Measurements from ENCODE around the gene HNRNPA1. TPM values are rescaled to one million over a fixed set of nuclear protein-coding genes. Genes with fewer than 3 reads are reported as not detected.

Gene HNRNPA1
- total RNA-seq, 1 donor from 2014 or later, result 467 TPM

- Histone ChIP-seq H3K27ac (ENCODE audit: low read depth, low read length) (no peak overlapping the region), H3K4me3 (ENCODE audit: low read length in 3 of 3) (no peak overlapping the region), H3K27me3 (ENCODE audit: control insufficient read depth in 3 of 3, insufficient read depth in 3 of 3, low read length in 3 of 3) (no peaks in the 10 kb centered on the region), H3K36me3 (ENCODE audit: control insufficient read depth in 3 of 3, insufficient read depth in 3 of 3, low read length in 3 of 3) (peaks cover 0 to 10% (median 0%) of the 10 kb centered on the region in 3 donors), H3K9me3 (ENCODE audit: control insufficient read depth in 3 of 3, low read length in 3 of 3) (no peaks in the 10 kb centered on the region), H3K9ac (ENCODE audit: low read depth in 1 of 3, low read length in 3 of 3) (no peak overlapping the region), H3K4me1 (ENCODE audit: control insufficient read depth in 3 of 3, insufficient read depth in 3 of 3, low read length in 3 of 3) (peaks cover 7 to 13% (median 13%) of the 10 kb centered on the region in 3 donors)
Measured at GRCh38 chr12:54329759-54330158, 49.2 kb downstream of the HNRNPA1 start.

DNA sequence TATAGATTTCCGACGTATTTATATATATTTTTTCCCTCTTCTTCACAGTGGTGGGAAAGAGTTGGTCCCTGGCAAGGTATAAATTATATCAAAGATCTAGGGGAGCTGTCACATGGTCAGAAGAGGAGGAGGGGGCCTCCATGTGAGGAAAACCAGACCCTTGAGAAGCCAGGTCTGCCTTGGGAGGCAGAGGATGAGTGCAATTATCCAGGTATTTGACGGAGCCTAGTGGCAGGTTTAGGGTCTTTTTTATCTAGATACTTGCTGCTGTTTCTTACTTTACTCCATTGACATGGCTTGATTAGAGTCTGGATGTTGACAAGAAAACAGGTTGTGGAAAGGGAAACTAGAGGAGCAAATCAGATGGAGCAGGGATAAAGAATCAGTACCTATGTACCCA, 49.9 kb downstream of the HNRNPA1 start:
- Histone ChIP-seq H3K4me3 (ENCODE audit: low read length in 3 of 3) (no peak overlapping the region), H3K27ac (ENCODE audit: low read depth, low read length) (no peak overlapping the region), H3K9me3 (ENCODE audit: control insufficient read depth in 3 of 3, low read length in 3 of 3) (no peaks in the 10 kb centered on the region), H3K27me3 (ENCODE audit: control insufficient read depth in 3 of 3, insufficient read depth in 3 of 3, low read length in 3 of 3) (no peaks in the 10 kb centered on the region), H3K4me1 (ENCODE audit: control insufficient read depth in 3 of 3, insufficient read depth in 3 of 3, low read length in 3 of 3) (peaks cover 7 to 13% (median 11%) of the 10 kb centered on the region in 3 donors), H3K9ac (ENCODE audit: low read depth in 1 of 3, low read length in 3 of 3) (no peak overlapping the region), H3K36me3 (ENCODE audit: control insufficient read depth in 3 of 3, insufficient read depth in 3 of 3, low read length in 3 of 3) (peaks cover 0 to 10% (median 0%) of the 10 kb centered on the region in 3 donors)

DNA sequence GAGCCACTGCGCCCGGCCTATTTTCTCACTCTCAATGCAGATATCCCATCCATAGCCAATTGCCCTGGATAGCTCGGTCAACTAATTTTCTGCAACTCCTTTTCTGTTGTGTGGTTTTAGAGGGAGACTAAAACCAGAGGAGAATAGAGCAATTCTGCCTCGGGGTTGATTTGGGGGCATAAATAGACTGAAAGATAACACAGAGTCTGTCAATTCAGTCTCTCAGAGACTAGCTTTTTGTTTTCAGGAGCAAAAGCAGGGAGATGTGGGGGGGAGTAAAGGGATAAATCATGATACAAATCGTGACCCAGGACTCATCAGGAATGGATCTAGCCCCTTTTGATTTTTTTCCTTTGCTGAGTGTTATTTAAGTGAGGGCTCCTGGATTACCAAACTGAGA, 50.9 kb downstream of the HNRNPA1 start:
- H3K4me1 ChIP-seq (ENCODE audit: control insufficient read depth in 3 of 3, insufficient read depth in 3 of 3, low read length in 3 of 3), result peaks cover 4 to 9% (median 5%) of the 10 kb centered on the region in 3 donors
- no peaks in the 10 kb centered on the region for H3K27me3 ChIP-seq (ENCODE audit: control insufficient read depth in 3 of 3, insufficient read depth in 3 of 3, low read length in 3 of 3)
- peaks cover 0 to 10% (median 0%) of the 10 kb centered on the region in 3 donors for H3K36me3 ChIP-seq (ENCODE audit: control insufficient read depth in 3 of 3, insufficient read depth in 3 of 3, low read length in 3 of 3)
- no peak overlapping the region for H3K9ac ChIP-seq (ENCODE audit: low read depth in 1 of 3, low read length in 3 of 3)
- no peak overlapping the region for H3K4me3 ChIP-seq (ENCODE audit: low read length in 3 of 3)
- H3K9me3 ChIP-seq (ENCODE audit: control insufficient read depth in 3 of 3, low read length in 3 of 3), result no peaks in the 10 kb centered on the region
- no peak overlapping the region for H3K27ac ChIP-seq (ENCODE audit: low read depth, low read length)

DNA sequence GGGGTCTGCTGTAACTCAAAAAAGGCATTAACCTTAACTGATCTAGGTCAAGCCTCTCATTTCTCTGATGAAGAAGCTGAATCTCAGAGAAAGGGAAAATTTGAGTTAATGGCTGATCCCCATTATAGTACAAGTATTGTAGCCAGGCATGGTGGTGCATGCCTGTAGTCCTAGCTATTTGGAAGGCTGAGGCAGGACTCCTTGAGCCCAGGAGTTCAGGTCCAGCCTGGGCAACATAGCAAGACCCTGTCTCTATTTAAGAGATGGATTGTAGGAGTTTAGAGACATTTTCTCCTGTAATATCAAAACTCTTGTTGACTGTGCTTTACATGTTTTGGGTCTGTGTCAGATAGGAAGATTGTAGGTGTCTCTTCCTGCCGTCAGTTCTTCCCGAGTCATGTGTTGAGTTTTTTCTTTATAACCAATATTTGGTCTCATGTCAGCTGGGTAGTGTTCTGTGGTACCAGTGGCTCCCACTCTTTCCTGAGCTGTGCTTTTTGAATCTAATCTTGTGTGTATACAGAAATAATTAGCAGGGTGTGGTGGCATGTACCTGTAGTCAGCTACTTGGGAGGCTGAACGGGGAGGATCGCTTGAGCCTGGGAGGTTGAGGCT, 53.0 kb downstream of the HNRNPA1 start:
- Histone ChIP-seq H3K27ac (ENCODE audit: low read depth, low read length) (no peak overlapping the region), H3K9me3 (ENCODE audit: control insufficient read depth in 3 of 3, low read length in 3 of 3) (no peaks in the 10 kb centered on the region), H3K9ac (ENCODE audit: low read depth in 1 of 3, low read length in 3 of 3) (no peak overlapping the region), H3K4me3 (ENCODE audit: low read length in 3 of 3) (no peak overlapping the region), H3K4me1 (ENCODE audit: control insufficient read depth in 3 of 3, insufficient read depth in 3 of 3, low read length in 3 of 3) (peaks cover 14 to 17% (median 16%) of the 10 kb centered on the region in 3 donors), H3K36me3 (ENCODE audit: control insufficient read depth in 3 of 3, insufficient read depth in 3 of 3, low read length in 3 of 3) (peaks cover 0 to 10% (median 0%) of the 10 kb centered on the region in 3 donors), H3K27me3 (ENCODE audit: control insufficient read depth in 3 of 3, insufficient read depth in 3 of 3, low read length in 3 of 3) (no peaks in the 10 kb centered on the region)

Small RNA genes within 50 kb of the gene (small RNA-seq; reads per million reads assigned to genes)
- gene RN7SL390P (not detected), gene RNU6-950P (not detected)

Other genes with a start within 250 kb of the HNRNPA1 start
- gene HOXC5, start 247.7 kb upstream of the HNRNPA1 start, total RNA-seq, result 0.52 TPM
- gene HOXC4, start 226.9 kb upstream of the HNRNPA1 start, total RNA-seq, result 1.0 TPM
- 27.7 TPM for gene SMUG1, start 91.7 kb upstream of the HNRNPA1 start, total RNA-seq
- 49.6 TPM for gene CBX5, start 604 bp upstream of the HNRNPA1 start, total RNA-seq
- gene NFE2, start 20.3 kb downstream of the HNRNPA1 start, total RNA-seq, result 5.2 TPM
- gene COPZ1, start 44.4 kb downstream of the HNRNPA1 start, total RNA-seq, result 62.6 TPM
- gene GPR84, start 83.8 kb downstream of the HNRNPA1 start, total RNA-seq, result not detected
- 3.7 TPM for gene ZNF385A, start 104.0 kb downstream of the HNRNPA1 start, total RNA-seq
- 78.8 TPM for gene ITGA5, start 138.5 kb downstream of the HNRNPA1 start, total RNA-seq
- gene GTSF1, start 192.9 kb downstream of the HNRNPA1 start, total RNA-seq, result not detected
- 8.9 TPM for gene NCKAP1L, start 217.0 kb downstream of the HNRNPA1 start, total RNA-seq